HG03442 (cell line): Measurements from ENCODE around the gene NUP85.
"Not testable (repeated sequence)": the region's sequence is repeated elsewhere in the genome, so short reads cannot be mapped to it uniquely, and the experiment has no call there.

Experiments
- ATAC-seq: cut with Tn5 transposase; IDR thresholded peaks from one replicate; pipeline ENCODE4 v1.9.1; 2021; ENCODE audit warnings: mild to moderate bottlenecking, moderate library complexity; ENCODE audit not compliant: unreplicated experiment

The NUP85 gene

DNA sequence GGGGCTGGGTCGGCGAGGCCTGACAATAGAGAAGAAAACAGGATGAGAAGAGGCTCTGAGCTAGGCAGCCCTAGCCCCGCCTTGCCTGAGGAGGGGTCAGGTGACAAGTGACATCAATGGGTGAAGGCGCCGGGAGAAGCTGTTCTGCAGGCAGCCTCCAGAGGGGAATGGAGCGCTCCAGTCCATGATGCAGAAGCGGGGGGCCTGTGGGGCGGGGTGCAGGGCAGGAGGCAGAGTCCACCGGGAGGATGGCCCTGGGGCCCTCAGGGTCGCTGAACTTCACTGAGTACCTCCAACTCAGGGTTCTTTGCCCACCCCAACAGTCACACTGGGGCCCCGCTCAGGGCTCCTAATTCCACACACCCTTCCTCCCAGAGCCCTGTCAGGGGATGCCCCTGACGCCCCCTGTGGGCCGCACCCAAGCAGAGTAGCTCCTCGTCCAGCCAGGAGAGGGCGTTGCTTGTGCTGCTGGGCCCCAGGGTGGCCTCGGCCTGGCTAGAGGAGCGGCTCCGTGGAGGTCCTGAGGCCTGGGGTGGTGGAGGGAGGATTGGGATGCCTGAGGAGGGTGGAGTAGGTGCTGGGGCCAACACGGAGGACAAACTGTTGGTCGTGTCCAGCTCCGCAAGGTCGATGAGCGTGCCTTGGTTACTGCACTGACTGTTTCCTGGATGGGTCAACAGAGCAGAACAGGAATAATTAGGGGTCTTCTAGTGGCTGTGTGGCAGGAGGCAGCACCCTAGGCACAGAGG is 35.1 kb downstream of the NUP85 start:
- no peak for ATAC-seq

DNA sequence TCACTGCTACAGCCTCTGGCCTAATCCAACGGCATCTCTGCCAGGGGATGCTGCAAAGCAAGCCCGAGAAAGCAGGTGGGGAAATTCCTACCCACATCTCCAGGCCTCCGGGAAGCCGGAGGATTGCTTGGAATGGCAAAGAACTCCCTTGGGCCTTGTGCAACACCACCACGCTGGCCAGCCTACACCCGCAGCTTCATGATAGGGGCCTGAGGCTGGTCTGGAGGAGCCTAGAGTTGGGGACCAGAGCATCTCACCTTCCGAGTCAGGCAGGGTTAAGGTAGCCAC is 35.6 kb downstream of the NUP85 start:
- ATAC-seq: no peak

DNA sequence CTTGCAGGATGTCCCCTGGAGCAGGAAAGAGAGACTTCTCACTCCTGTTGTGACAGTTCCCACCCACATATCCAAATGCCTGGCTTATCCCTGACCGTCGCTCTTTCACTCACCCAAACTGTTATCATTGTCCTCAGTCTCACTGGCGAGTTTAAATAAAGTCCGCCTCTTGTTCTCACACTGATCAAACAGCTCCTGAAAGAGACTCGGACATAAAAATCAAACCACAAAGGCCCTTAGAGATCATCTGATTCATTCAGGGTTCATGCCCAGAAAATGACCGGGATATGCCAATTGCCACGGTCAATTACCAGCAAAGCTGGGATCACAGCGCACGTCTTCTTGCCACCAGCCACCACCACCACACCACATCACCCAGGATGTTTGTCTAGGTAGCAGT is 36.0 kb downstream of the NUP85 start:
- no peak for ATAC-seq

DNA sequence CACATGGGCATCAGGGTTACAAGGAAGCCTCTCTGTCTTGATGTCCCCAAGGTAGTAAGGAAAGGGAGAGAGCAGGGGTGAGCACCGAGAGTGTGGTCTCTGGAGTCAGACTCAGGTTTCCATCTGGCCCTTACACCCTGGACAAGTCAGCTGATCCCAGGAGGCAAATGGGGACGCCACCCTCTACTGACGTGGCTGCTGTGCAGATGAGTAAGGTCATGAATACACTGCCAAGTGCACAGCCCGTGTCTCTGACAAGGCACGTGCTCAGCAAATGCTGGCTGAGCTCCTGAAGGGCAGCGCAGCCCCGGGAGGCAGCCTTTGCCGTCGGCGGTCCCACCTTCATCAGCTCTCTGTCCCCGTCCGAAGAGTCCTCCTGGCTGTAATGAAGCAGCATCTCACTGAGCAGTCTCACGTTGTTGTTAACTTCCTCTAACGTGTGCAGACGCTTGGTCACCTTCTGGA is 36.5 kb downstream of the NUP85 start:
- ATAC-seq: no peak

DNA sequence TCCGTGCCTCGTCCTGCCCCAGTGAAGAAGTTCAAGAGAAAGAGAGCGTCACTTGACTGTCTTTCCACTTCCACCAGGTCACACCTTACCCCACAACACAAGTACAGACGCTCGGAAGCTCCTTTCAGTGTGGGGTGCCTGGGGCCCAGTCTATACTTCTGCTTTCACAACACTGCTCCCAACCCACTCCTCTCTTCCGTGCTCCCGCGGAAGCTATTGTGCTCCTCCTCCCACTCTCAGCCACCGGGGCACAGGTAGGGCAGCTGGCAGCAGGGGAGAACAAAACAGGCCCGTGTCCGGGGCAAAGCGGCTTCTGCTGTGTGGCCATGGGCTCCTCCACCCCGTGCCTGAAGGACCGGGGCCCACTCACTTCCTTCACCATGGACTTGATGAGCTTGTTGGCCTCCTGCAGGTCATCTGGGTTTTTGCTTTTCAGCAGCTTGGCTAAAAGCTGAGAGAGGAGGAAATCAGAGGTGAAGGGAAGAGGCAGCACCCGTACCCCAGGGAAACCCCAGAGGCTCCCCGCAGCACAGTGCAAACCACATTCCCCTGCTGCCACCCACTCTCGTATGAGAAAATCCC is 37.1 kb downstream of the NUP85 start:
- ATAC-seq: no peak

DNA sequence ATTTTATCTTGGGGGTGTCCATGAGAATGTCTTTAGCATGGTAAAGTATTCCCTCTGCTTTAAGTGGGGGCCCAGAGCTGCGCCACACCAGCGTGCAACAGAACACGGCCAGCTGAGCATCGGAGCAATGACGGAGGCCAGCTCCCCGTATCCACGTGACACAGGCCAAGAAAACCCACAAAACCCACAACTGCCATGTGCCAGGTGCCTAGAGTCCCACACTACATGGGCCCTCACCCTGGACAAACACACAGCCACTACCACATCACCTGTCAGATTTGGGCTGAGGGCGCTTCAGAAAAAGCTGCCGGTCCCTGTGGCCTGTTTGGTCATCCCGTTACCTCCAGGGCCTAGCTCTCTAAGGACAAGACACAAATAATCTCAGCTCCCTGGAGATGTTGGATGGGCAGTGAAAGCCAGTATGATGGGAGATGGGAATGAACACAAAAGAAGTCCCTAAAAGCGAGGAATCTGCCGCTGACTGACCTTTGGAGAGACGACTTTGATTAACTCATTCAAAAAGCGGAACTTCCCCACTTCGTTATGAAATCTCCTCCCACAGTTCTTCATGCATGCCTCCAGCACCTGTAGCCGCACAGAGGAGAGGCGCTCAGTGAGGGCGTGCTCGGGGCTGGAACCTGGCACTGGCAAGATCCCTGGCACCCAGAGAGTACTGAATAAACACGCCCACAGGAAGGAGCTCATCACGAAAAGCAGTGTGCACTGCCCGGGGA is 38.8 kb downstream of the NUP85 start:
- no peak for ATAC-seq

DNA sequence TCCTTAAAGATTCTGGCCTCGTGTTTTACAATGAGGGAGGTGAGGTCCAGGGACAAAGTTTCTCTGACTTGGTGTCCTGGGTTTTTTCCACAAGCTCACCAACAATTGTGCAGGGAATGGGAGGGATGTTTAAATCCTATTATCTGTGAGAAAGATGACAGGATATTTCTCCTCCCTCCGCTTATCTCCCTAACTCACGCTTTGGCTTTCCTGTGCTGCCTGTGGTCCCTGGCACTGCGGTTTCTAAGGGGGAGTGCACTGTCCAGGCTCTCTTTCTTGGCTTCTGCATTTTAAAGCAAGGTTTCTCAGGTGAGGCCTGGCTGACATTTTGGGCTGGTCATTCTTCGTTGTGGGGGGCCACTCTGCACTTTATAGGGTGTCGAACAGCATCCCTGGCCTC is 39.5 kb downstream of the NUP85 start:
- ATAC-seq: no peak

DNA sequence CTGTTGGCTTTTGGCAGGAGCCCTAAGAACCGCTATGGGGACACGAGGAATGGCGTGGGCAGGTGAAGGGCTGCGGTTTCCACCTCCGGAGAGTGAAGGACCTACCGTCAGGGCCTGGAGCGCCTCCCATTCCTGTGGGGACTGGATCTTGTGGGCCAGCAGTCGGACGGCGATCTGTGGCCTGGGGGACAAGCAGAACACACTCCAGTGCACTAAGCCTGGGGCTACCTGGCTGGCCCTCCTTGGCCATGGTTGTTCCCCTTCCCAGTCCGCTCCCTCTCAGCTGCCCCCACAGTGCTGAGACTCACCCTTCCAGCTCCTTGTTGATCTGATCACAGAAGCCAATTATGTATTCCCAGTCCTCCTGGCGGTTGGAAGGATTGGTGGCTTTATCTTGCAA is 40.9 kb downstream of the NUP85 start:
- ATAC-seq: no peak

DNA sequence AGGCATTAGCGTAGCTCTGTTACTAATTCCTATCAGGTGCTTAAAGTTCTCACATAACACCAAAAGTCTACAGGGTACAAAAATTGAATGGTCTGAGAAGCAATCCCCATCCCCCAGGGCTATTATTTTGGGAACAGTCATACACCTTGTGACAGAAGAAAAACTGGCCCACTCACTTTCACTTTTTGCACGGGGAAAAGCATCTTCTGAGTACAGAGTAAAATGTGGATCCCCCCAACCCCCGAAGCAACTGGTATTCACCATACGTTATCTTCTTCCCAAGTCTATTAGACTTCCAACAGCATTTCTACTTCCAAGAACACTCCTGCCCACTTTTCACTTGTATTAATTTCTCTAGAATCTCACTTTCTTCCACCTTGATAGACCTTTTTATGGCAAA is 44.1 kb downstream of the NUP85 start:
- ATAC-seq: no peak

DNA sequence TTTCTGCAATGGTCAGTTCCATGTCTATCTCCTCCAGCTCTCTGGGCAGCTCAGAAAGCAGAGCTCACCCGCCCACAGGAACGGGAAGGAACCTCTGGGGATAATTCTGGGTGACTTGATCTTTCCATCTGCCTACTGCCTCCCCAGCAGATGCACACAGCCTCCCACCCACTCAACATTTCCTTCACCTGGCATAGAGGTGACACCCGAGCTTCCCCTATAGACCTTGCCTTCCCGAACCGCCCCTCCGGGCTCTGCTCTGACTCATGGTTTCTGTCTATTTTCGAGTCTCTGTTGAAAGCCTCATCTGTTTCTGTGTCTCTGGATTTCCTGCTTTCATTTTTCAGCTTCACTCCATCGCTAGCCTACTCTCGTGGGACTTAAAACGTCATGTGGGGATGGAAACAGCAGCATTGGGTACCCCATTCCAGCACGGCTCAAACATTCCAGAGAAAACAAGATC is 44.6 kb downstream of the NUP85 start:
- peak; percentile 89 for ATAC-seq

DNA sequence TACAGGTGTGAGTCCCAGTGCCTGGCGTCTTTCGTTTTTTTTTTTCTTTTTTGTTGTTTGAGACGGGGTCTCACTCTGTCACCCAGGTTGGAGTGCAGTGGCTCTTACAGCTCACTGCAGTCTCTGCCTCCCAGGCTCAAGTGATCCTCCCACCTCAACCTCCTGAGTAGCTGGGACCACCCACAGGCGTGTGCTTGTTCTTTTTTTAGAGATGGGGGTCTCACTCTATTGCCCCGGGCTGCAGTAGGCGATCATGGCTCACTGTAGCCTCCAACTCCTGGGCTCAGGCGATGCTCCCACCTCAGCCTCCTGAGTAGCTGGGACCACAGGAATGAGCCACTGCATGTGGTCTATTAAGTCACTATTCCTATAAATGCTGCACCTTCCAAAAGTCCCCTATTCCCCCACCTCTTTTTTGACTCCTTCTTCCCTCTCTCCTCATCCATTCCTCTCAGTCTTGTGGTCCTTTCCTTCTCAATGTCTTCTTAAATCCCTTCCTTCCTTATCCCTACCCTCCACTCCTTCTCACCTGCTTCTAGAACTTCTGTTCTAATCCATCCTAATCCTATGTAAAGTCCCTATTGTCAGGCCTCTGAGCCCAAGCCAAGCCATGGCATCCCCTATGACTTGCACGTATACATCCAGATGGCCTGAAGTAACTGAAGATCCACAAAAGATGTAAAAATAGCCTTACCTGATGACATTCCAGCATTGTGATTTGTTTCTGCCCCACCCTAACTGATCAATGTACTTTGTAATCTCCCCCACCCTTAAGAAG is 46.7 kb downstream of the NUP85 start:
- ATAC-seq: no peak

DNA sequence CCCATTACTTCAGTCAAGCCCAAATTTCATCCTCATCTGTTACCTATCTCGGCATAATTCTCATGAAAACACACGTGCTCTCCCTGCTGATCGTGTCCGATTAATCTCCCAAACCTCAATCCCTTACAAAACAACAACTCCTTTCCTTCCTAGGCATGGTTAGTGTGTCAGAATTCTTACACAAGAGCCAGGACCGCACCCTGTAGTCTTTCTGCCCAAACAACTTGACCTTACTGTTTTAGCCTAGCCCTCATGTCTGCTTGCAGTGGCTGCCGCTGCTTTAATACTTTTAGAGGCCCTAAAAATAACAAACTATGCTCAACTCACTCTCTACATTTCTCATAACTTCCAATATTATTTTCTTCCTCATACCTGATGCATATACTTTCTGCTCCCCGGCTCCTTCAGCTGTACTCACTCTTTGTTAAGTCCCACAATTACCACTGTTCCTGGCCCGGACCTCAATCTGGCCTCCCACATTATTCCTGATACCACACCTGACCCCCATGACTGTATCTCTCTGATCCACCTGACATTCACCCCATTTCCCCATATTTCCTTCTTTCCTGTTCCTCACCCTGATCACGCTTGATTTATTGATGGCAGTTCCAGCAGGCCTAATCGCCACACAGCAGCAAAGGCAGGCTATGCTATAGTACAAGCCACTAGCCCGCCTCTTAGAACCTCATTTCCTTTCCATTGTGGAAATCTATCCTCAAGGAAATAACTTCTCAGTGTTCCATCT is 50.6 kb downstream of the NUP85 start:
- ATAC-seq: not testable (repeated sequence)

DNA sequence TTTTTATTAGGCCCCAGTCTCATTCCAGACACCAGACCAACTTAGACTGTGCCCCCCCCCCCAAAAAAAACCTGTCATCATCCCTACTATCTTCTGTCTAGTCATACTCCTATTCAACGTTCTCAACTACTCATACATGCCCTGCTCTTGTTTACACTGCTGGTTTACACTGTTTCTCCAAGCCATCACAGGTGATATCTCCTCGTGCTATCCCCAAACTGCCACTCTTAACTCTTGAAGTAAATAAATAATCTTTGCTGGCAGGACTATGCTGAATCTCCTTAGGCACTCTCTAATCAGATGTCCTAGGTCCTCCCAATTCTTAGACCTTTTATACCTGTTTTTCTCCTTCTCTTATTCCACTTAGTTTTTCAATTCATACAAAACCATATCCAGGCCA is 51.7 kb downstream of the NUP85 start:
- ATAC-seq: not testable (repeated sequence)

DNA sequence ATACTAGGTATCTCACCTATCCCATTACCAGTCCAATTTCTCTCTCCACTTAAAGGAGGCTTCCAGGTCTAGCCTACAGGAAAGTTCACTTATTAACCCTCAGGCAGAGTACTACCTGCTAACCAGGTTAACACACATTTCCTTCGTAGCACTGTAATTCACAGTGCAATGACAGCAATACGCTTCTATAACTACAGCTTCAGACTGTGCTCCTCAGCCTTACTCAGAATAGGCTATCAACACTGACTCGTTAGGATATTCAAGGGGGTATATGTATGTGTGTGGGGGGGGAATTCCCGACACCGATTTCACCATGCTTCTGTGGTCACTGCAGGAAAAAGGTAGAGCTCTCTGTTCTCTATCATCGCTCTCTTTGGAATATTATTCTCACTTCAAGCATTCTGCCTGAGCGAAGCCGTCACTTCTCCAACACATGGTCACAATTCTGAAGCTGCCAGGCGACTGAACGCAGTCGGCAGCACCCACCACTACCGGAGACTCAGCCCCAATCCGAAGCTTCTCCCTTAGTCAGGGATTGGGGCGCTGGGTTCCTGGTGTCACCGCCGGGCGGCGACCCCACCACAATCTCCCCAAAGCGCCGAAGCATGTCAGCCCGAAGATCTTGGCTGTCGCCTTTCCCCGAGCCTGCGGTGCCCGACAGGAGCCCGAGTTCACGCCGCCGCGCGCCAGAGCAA is 55.3 kb downstream of the NUP85 start:
- ATAC-seq: peak; percentile 20

DNA sequence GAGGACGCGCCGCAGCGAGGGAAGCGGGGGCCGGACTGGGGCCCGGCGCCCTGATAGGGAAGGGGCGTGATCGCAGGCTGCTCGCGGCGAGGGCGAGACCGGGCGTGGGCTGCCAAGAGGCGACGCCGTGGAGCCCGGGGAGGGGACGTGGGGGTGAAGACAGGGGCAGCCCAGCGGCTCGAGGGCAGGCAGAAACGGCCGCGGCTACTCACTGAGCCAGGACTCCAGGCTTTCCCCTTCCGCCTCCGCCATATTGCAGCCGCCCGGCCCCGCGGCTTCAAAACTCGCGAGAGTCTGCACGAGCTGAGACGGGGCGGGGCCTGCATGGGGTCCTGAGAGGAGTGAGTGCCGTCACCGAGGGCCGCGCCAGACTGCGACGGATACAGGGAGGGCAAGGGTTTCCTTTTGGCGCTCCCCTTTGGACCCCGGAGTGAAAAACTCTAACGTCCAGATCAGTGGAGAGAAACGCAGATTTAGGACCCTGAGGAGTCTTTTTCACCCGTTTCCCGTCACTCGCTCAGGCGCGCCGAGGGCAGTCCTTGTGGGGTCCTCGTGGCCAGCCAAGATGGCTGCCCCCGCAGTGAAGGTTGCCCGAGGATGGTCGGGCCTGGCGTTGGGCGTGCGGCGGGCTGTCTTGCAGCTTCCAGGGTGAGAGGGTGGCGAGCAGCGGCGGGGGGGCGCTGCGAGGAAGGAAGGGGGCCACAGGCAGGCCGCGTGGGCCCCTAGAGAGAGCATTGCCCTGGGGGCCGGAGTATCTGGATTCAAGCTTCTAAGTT is 56.0 kb downstream of the NUP85 start, which contains the start of the genes GGA3 and MRPS7:
TSS of gene GGA3 (minus strand) at position 271 of the 776 bp plus-strand sequence. CDS start at position 252, 19 bp downstream.
TSS of gene MRPS7 (plus strand) at position 544 of the 776 bp plus-strand sequence. CDS start at position 566, 22 bp downstream.
- ATAC-seq: peak; percentile 89

DNA sequence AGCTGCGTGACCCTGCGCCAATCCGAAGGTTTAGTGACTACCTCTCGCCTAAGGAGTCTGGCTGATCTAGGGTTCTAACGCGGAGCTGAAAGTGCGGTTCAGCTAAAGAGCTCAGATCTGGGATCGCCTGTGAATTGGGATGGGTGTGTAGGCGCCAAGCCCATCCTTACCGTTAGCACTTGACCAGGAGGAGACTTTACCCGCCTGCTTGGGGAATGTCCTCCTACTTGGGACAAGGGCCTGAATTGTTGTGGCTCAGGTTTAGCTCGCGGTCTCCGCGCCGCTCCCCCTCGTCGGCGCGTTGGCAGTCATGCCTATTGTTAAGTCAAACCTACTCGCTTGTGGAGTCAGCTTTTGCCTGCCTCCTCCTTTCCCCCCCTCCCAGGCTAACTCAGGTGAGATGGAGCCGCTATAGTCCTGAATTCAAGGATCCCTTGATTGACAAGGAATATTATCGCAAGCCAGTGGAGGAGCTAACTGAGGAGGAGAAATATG is 56.7 kb downstream of the NUP85 start:
- ATAC-seq: no peak

DNA sequence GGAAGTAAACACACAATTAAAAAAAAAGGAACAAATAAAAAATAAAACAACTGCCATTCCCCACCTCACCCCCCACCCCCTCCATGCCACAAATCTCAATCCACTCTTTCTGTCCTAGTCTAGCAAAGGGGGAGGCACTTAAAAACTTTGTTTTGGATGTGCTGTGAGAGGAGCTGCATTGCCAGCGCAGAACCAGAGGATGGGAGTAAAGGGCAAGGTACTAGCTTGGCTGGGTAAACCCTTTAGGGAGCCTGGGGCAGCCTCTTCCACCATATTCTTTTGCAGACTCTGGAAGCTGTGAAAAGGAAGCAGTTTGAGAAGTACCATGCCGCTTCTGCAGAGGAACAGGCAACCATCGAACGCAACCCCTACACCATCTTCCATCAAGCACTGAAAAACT is 57.6 kb downstream of the NUP85 start:
- ATAC-seq: no peak

DNA sequence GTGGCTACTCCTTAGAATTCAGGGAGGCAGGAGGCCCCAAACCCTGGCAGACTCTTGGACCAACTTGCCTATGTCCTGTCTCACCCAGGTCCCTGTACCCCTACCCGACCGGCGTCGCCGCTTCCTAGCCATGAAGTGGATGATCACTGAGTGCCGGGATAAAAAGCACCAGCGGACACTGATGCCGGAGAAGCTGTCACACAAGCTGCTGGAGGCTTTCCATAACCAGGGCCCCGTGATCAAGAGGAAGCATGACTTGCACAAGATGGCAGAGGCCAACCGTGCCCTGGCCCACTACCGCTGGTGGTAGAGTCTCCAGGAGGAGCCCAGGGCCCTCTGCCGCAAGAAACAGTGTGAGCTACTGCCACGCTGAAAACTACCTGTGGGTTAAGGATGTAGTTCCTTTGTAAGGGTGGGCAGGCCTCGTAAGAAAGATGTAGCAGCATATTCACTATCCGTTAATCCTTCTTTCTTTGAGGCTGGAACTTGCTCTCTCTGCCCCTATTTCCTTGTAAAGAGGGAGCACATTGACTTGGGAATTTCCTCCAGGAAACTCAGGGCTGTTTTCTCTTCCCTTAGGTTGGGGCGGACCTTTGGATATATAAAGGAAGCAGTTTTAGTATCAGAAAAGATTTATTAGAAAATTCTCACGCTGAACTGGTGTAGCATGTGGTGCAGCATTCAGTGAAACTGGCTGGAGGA is 60.3 kb downstream of the NUP85 start:
- no peak for ATAC-seq
